ENCODE measurements around the gene SRA1. TPM values are rescaled to one million over a fixed set of nuclear protein-coding genes. Genes with fewer than 3 reads are reported as not detected.

SRA1 gene
- total RNA-seq, 1 donor from 2014 or later, result 16.9 TPM

GRCh38 chr5:140575309-140575708 lies 18.0 kb upstream of the SRA1 start:
- no peaks in the 10 kb centered on the region for H3K4me1 ChIP-seq
- no peaks in the 10 kb centered on the region for H4K20me1 ChIP-seq (ENCODE audit: low read depth)
- H3K27ac Mint-ChIP-seq, result no peak overlapping the region
- peaks cover 6% of the 10 kb centered on the region for H3K27me3 Mint-ChIP-seq (ENCODE audit: insufficient read depth, low read depth)
- no peaks in the 10 kb centered on the region for H3K36me3 ChIP-seq
- DNase-seq (ENCODE audit: low spot score), result no peak
- H3K27me3 ChIP-seq, result no peaks in the 10 kb centered on the region
- H3K9ac ChIP-seq, result no peak overlapping the region
- no peak overlapping the region for H3K4me3 ChIP-seq
- no peaks in the 10 kb centered on the region for H3K36me3 Mint-ChIP-seq
- no peaks in the 10 kb centered on the region for H3K79me2 ChIP-seq (ENCODE audit: low read depth)
- peak; percentile 17 for TF ChIP-seq CTCF (IDR thresholded peaks at IDR 0.05)
- no peak for TF ChIP-seq EZH2 (IDR thresholded peaks at IDR 0.05)
- TF ChIP-seq EZH2phosphoT487 (IDR thresholded peaks at IDR 0.05), result no peak
- no peak overlapping the region for H2AFZ ChIP-seq (replicated peaks)
- H3F3A ChIP-seq (ENCODE audit: low read depth), result peaks cover 4% of the 10 kb centered on the region
- no peak overlapping the region for H3K4me3 Mint-ChIP-seq
- H3K9me3 ChIP-seq (ENCODE audit: low read depth), result no peaks in the 10 kb centered on the region
- no peaks in the 10 kb centered on the region for H3K4me1 Mint-ChIP-seq
- no peaks in the 10 kb centered on the region for H3K9me3 Mint-ChIP-seq
- H3K4me2 ChIP-seq, result no peak overlapping the region
- H3K27ac ChIP-seq, result no peak overlapping the region

DNA sequence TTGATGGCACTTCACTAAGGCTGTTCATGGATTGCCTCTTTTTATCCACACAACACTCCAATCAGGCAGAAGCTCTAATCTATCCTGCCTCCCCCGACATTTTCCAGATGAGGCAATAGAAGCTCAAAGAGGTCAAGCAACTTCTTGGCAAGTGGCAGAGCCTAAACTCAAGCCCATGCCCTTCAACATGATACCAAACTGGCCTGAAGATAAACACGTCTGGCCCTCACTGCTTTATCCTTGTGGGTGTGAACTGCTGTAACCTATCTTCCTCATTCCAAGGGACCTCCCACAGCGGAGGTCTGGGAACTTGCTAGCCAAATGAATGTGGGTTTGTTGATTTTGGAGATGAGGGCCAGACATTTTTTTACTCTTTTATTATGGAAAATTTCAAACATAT lies 16.9 kb upstream of the SRA1 start:
- Mint-ChIP-seq H3K27me3 (ENCODE audit: insufficient read depth, low read depth) (peaks cover 6% of the 10 kb centered on the region), H3K27ac (no peak overlapping the region), H3K4me1 (no peaks in the 10 kb centered on the region), H3K4me3 (no peak overlapping the region), H3K36me3 (no peaks in the 10 kb centered on the region), H3K9me3 (no peaks in the 10 kb centered on the region)
- Histone ChIP-seq H3F3A (ENCODE audit: low read depth) (peaks cover 4% of the 10 kb centered on the region), H3K4me1 (no peaks in the 10 kb centered on the region), H3K4me3 (no peak overlapping the region), H3K27me3 (no peaks in the 10 kb centered on the region), H3K9me3 (ENCODE audit: low read depth) (no peaks in the 10 kb centered on the region), H4K20me1 (ENCODE audit: low read depth) (no peaks in the 10 kb centered on the region), H3K36me3 (no peaks in the 10 kb centered on the region), H3K79me2 (ENCODE audit: low read depth) (no peaks in the 10 kb centered on the region), H3K4me2 (no peak overlapping the region), H2AFZ (replicated peaks) (no peak overlapping the region), H3K9ac (no peak overlapping the region), H3K27ac (no peak overlapping the region)
- DNase-seq (ENCODE audit: low spot score), result no peak
- TF ChIP-seq CTCF (IDR thresholded peaks at IDR 0.05) (no peak), EZH2 (IDR thresholded peaks at IDR 0.05) (no peak), EZH2phosphoT487 (IDR thresholded peaks at IDR 0.05) (no peak)

DNA sequence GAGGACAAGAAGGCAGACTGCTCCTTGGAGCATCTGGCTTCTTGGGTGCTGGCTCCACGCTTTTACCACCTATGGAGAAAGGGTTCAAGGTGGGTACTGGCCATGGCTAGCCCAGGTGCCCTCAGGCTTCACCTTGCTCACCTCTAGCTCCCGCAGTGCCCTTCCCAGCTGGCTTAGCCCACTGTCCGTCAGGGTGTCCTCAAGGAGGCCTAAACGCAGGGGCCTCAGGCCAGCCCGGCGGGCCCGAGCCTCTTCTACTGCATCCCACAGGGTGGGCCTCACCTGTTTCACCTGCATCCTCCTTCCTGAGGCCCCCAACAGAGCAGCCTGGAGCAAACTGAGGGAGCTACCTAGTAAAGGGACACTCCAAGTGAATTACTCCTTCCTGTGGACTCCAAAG lies 16.4 kb upstream of the SRA1 start:
- H3K9me3 ChIP-seq (ENCODE audit: low read depth), result no peaks in the 10 kb centered on the region
- H3F3A ChIP-seq (ENCODE audit: low read depth), result peaks cover 4% of the 10 kb centered on the region
- Mint-ChIP-seq H3K4me1 (no peaks in the 10 kb centered on the region), H3K9me3 (no peaks in the 10 kb centered on the region), H3K27ac (no peak overlapping the region), H3K4me3 (no peak overlapping the region), H3K36me3 (no peaks in the 10 kb centered on the region), H3K27me3 (ENCODE audit: insufficient read depth, low read depth) (peaks cover 6% of the 10 kb centered on the region)
- no peaks in the 10 kb centered on the region for H3K36me3 ChIP-seq
- no peaks in the 10 kb centered on the region for H3K79me2 ChIP-seq (ENCODE audit: low read depth)
- H2AFZ ChIP-seq (replicated peaks), result no peak overlapping the region
- no peak overlapping the region for H3K4me3 ChIP-seq
- no peak overlapping the region for H3K9ac ChIP-seq
- no peaks in the 10 kb centered on the region for H3K27me3 ChIP-seq
- H3K27ac ChIP-seq, result no peak overlapping the region
- H3K4me2 ChIP-seq, result no peak overlapping the region
- TF ChIP-seq EZH2 (IDR thresholded peaks at IDR 0.05), result no peak
- no peak for TF ChIP-seq CTCF (IDR thresholded peaks at IDR 0.05)
- TF ChIP-seq EZH2phosphoT487 (IDR thresholded peaks at IDR 0.05), result no peak
- no peaks in the 10 kb centered on the region for H4K20me1 ChIP-seq (ENCODE audit: low read depth)
- no peak for DNase-seq (ENCODE audit: low spot score)
- no peaks in the 10 kb centered on the region for H3K4me1 ChIP-seq

All from neural progenitor cell (in vitro differentiated cells).